Activated CD4-positive, alpha-beta memory T cell treated with anti-CD3 and anti-CD28 coated beads, Interleukin-2, amount 10 ng/mL, durations not matched to agents 7 days and 5 days (primary cell): ENCODE measurements around the gene LRBA. TPM values are rescaled to one million over a fixed set of nuclear protein-coding genes. Genes with fewer than 3 reads are reported as not detected.

Source experiments
- CTCF ChIA-PET: fragments of 350-600 bp; sonication (Branson Sonifier 250); formaldehyde crosslinking; loops from one replicate; lab custom pipeline; 2021; ENCODE audit warnings: antibody characterized with exemption, inconsistent platforms; lab: Charles Lee
- POLR2A ChIA-PET: fragments of 350-600 bp; sonication (Branson Sonifier 250); formaldehyde crosslinking; loops from one replicate; lab custom pipeline; 2021; ENCODE audit warnings: antibody characterized with exemption; lab: Charles Lee
- DNase-seq: peaks from one replicate; pipeline ENCODE4 v3.0.0-alpha.2; 2020
- H3K27ac Mint-ChIP-seq: one replicate; pipeline ENCODE4 v1.8.0; 2021; ENCODE audit warnings: mild to moderate bottlenecking, mixed read lengths
- H3K27me3 Mint-ChIP-seq: one replicate; pipeline ENCODE4 v1.8.0; 2021; ENCODE audit warnings: mixed read lengths
- H3K36me3 Mint-ChIP-seq: one replicate; pipeline ENCODE4 v1.8.0; 2021; ENCODE audit warnings: low read depth, mixed read lengths
- H3K4me1 Mint-ChIP-seq: one replicate; pipeline ENCODE4 v1.8.0; 2021; ENCODE audit warnings: mixed read lengths
- H3K4me3 Mint-ChIP-seq: one replicate; pipeline ENCODE4 v1.8.0; 2021; ENCODE audit warnings: mild to moderate bottlenecking, mixed read lengths
- H3K9me3 Mint-ChIP-seq: one replicate; pipeline ENCODE4 v1.8.0; 2021; ENCODE audit warnings: mixed read lengths
- total RNA-seq, 2 experiments: library from RNA; stranded (reverse); gene quantifications; one replicate each; pipeline ENCODE4 v1.2.3, GENCODE V29; 2021

The LRBA gene
- total RNA-seq, 2 experiments from 2014 or later, result 42.4 to 45.2 TPM

GRCh38 chr4:150582873-150583286, 432.2 kb downstream of the LRBA start:
- H3K4me3 Mint-ChIP-seq, result no peak overlapping the region
- POLR2A ChIA-PET, result no interaction called here
- no peak for DNase-seq
- H3K27ac Mint-ChIP-seq, result no peak overlapping the region
- CTCF ChIA-PET, result no interaction called here
- peaks cover 45% of the 10 kb centered on the region for H3K36me3 Mint-ChIP-seq
- peaks cover 13% of the 10 kb centered on the region for H3K9me3 Mint-ChIP-seq
- no peaks in the 10 kb centered on the region for H3K27me3 Mint-ChIP-seq
- no peaks in the 10 kb centered on the region for H3K4me1 Mint-ChIP-seq

- no peak for DNase-seq
- no peak within 1 kb of the TSS for H3K4me3 Mint-ChIP-seq
- H3K27ac Mint-ChIP-seq, result no peak within 1 kb of the TSS
- H3K27me3 Mint-ChIP-seq, result no peaks in the 10 kb centered on the region
- ChIA-PET CTCF (no interaction called here), POLR2A (no interaction called here)
- H3K36me3 Mint-ChIP-seq, result peaks cover 45% of the 10 kb centered on the region
- no peaks in the 10 kb centered on the region for H3K4me1 Mint-ChIP-seq
- H3K9me3 Mint-ChIP-seq, result peaks cover 13% of the 10 kb centered on the region
Observed at GRCh38 chr4:150582146-150582872, 432.8 kb downstream of the LRBA start, which contains the start of gene MAB21L2. TSS of gene MAB21L2 (plus strand) at chr4:150582151. CDS start at chr4:150583030, 879 bp downstream.

GRCh38 chr4:150581641-150582051, 433.4 kb downstream of the LRBA start:
- no peaks in the 10 kb centered on the region for H3K27me3 Mint-ChIP-seq
- peaks cover 45% of the 10 kb centered on the region for H3K36me3 Mint-ChIP-seq
- H3K9me3 Mint-ChIP-seq, result peaks cover 13% of the 10 kb centered on the region
- H3K4me3 Mint-ChIP-seq, result no peak overlapping the region
- H3K27ac Mint-ChIP-seq, result no peak overlapping the region
- no peak for DNase-seq
- CTCF ChIA-PET, result no interaction called here
- POLR2A ChIA-PET, result no interaction called here
- H3K4me1 Mint-ChIP-seq, result no peaks in the 10 kb centered on the region

GRCh38 chr4:150581056-150581605, 434.0 kb downstream of the LRBA start:
- no peak overlapping the region for H3K4me3 Mint-ChIP-seq
- H3K9me3 Mint-ChIP-seq, result peaks cover 13% of the 10 kb centered on the region
- DNase-seq, result no peak
- no peaks in the 10 kb centered on the region for H3K4me1 Mint-ChIP-seq
- ChIA-PET POLR2A (no interaction called here), CTCF (no interaction called here)
- H3K27ac Mint-ChIP-seq, result no peak overlapping the region
- H3K27me3 Mint-ChIP-seq, result no peaks in the 10 kb centered on the region
- H3K36me3 Mint-ChIP-seq, result peaks cover 45% of the 10 kb centered on the region

- Mint-ChIP-seq H3K36me3 (peaks cover 42% of the 10 kb centered on the region), H3K4me1 (no peaks in the 10 kb centered on the region), H3K9me3 (peaks cover 13% of the 10 kb centered on the region), H3K27ac (no peak overlapping the region), H3K4me3 (no peak overlapping the region), H3K27me3 (no peaks in the 10 kb centered on the region)
- ChIA-PET POLR2A (no interaction called here), CTCF (no interaction called here)
- no peak for DNase-seq
Observed at GRCh38 chr4:150580306-150580705, 434.8 kb downstream of the LRBA start.

GRCh38 chr4:150579551-150580234, 435.4 kb downstream of the LRBA start:
- H3K27me3 Mint-ChIP-seq, result no peaks in the 10 kb centered on the region
- POLR2A ChIA-PET, result no interaction called here
- H3K27ac Mint-ChIP-seq, result no peak overlapping the region
- H3K36me3 Mint-ChIP-seq, result peaks cover 42% of the 10 kb centered on the region
- peaks cover 13% of the 10 kb centered on the region for H3K9me3 Mint-ChIP-seq
- CTCF ChIA-PET, result no interaction called here
- no peak for DNase-seq
- no peak overlapping the region for H3K4me3 Mint-ChIP-seq
- H3K4me1 Mint-ChIP-seq, result no peaks in the 10 kb centered on the region

GRCh38 chr4:150578745-150579501, 436.2 kb downstream of the LRBA start:
- no peaks in the 10 kb centered on the region for H3K27me3 Mint-ChIP-seq
- no peak overlapping the region for H3K27ac Mint-ChIP-seq
- no peak overlapping the region for H3K4me3 Mint-ChIP-seq
- H3K36me3 Mint-ChIP-seq, result peaks cover 39% of the 10 kb centered on the region
- peaks cover 13% of the 10 kb centered on the region for H3K9me3 Mint-ChIP-seq
- no peak for DNase-seq
- no peaks in the 10 kb centered on the region for H3K4me1 Mint-ChIP-seq
- CTCF ChIA-PET, result interaction anchor here (0.7 kb wide), 1 partner anchor 140 kb away, joined by 5 read pairs; no protein-coding TSS in a partner anchor
- POLR2A ChIA-PET, result no interaction called here

GRCh38 chr4:150577796-150578195, 437.3 kb downstream of the LRBA start:
- no peak overlapping the region for H3K27ac Mint-ChIP-seq
- H3K27me3 Mint-ChIP-seq, result no peaks in the 10 kb centered on the region
- H3K9me3 Mint-ChIP-seq, result peaks cover 11% of the 10 kb centered on the region
- POLR2A ChIA-PET, result no interaction called here
- H3K4me3 Mint-ChIP-seq, result no peak overlapping the region
- H3K36me3 Mint-ChIP-seq, result peaks cover 30% of the 10 kb centered on the region
- peaks cover 3% of the 10 kb centered on the region for H3K4me1 Mint-ChIP-seq
- CTCF ChIA-PET, result no interaction called here
- DNase-seq, result no peak

GRCh38 chr4:150574678-150575077, 440.4 kb downstream of the LRBA start:
- no peak overlapping the region for H3K27ac Mint-ChIP-seq
- DNase-seq, result no peak
- H3K27me3 Mint-ChIP-seq, result no peaks in the 10 kb centered on the region
- ChIA-PET POLR2A (no interaction called here), CTCF (no interaction called here)
- no peak overlapping the region for H3K4me3 Mint-ChIP-seq
- peaks cover 3% of the 10 kb centered on the region for H3K4me1 Mint-ChIP-seq
- peaks cover 6% of the 10 kb centered on the region for H3K36me3 Mint-ChIP-seq
- peaks cover 2% of the 10 kb centered on the region for H3K9me3 Mint-ChIP-seq

- Mint-ChIP-seq H3K4me1 (peaks cover 3% of the 10 kb centered on the region), H3K4me3 (no peak overlapping the region), H3K27me3 (no peaks in the 10 kb centered on the region), H3K36me3 (no peaks in the 10 kb centered on the region), H3K27ac (no peak overlapping the region), H3K9me3 (no peaks in the 10 kb centered on the region)
- no peak for DNase-seq
- CTCF ChIA-PET, result no interaction called here
- POLR2A ChIA-PET, result no interaction called here
Observed at GRCh38 chr4:150573534-150573933, 441.6 kb downstream of the LRBA start.

GRCh38 chr4:150572704-150573504, 442.2 kb downstream of the LRBA start:
- H3K27me3 Mint-ChIP-seq, result no peaks in the 10 kb centered on the region
- peaks cover 3% of the 10 kb centered on the region for H3K4me1 Mint-ChIP-seq
- H3K4me3 Mint-ChIP-seq, result no peak overlapping the region
- H3K36me3 Mint-ChIP-seq, result no peaks in the 10 kb centered on the region
- CTCF ChIA-PET, result interaction anchor here (0.5 kb wide), 1 partner anchor 141 kb away, joined by 3 read pairs; no protein-coding TSS in a partner anchor
- POLR2A ChIA-PET, result no interaction called here
- no peaks in the 10 kb centered on the region for H3K9me3 Mint-ChIP-seq
- no peak for DNase-seq
- H3K27ac Mint-ChIP-seq, result no peak overlapping the region

- POLR2A ChIA-PET, result no interaction called here
- Mint-ChIP-seq H3K27ac (no peak overlapping the region), H3K4me3 (no peak overlapping the region), H3K9me3 (no peaks in the 10 kb centered on the region), H3K4me1 (peaks cover 3% of the 10 kb centered on the region), H3K36me3 (peaks cover 3% of the 10 kb centered on the region), H3K27me3 (no peaks in the 10 kb centered on the region)
- CTCF ChIA-PET, result no interaction called here
- no peak for DNase-seq
Observed at GRCh38 chr4:150570862-150571261, 444.2 kb downstream of the LRBA start.
